K562 treated with DMSO at 1 percent for 4 hours (cell line): ENCODE data around the gene DNAJB8. TPM values are rescaled to one million over a fixed set of nuclear protein-coding genes. Genes with fewer than 3 reads are reported as not detected.

Experiments
- total RNA-seq: library from RNA; unstranded; fragments of 300-600 nt; gene quantifications from 2 replicates; pipeline ENCODE4 v1.2.3, GENCODE V29; 2022; ENCODE audit not compliant: insufficient read depth

The DNAJB8 gene
- not detected in 2 replicates for total RNA-seq

GRCh38 chr3:128466840-128467541 lies at the start of gene DNAJB8:
Gene DNAJB8 (minus strand): TSS chr3:128466890. CDS start chr3:128463245, 3,645 bp downstream.

GRCh38 chr3:128492671-128493569 lies 26.2 kb upstream of the DNAJB8 start, which contains the start of gene GATA2:
Gene GATA2 (minus strand): TSS chr3:128493201. CDS start chr3:128487031, 6,170 bp downstream.

Other genes starting within 250 kb of the DNAJB8 start
- 76.1 and 89.7 TPM in 2 replicates for gene GATA2, start 26.3 kb upstream of the DNAJB8 start, total RNA-seq
- 177 and 185 TPM in 2 replicates for gene RPN1, start 183.9 kb upstream of the DNAJB8 start, total RNA-seq